GM21515 (cell line): ENCODE measurements around the gene SLC2A1.

ENCODE experiments used
- ATAC-seq: cut with Tn5 transposase; IDR thresholded peaks from one replicate; pipeline ENCODE4 v1.9.1; 2021; ENCODE audit not compliant: unreplicated experiment

SLC2A1 gene

DNA sequence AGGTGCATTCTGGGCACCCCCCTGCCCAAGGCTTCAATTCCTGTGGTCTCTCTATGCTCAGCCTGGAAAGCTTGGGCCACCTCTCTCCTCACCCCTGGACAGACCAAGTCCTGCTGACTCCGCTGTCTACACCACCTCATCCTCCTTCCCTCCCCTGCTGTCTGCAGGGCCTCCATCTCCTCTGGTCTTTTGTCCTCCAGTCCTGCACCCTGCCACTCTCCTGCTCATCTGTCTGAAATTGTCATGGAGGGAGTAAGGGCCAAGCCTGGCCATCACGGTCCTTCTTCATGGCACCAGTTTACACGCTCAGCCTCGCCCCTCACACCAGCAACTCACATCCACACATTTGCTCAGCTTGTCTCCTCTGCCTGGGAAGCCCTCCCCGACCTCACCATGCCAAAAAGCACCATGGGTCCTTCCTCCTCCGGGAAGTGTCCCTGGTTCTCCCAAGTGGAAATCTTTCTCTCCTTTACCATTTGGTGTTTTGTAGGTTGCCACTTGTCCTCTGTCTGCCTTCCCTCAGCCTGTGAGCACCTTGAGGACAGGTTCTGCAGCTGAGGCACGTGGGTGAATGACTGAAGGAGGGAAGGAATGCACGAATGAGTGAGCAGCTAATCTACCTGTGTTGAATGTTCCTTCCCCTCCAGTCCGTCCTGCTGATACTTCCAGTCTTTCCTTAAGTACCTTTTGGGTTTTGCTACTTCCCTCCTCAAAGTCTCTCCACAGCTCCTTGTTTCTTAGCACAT lies 2.1 kb upstream of the SLC2A1 start:
- ATAC-seq = no peak

DNA sequence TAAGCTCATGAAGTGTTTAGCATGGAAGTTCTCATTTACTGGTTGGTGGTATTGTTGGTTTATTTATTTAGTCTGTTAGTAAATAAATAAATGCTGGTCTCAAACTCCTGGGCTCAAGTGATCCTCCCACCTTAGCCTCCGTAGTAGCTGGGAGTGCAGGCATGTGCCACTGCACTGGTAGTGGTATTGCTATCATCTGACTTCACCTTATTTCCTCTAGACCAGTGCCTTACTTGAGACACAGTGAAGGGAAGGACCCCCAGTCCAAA lies 1.4 kb upstream of the SLC2A1 start:
- no peak for ATAC-seq

DNA sequence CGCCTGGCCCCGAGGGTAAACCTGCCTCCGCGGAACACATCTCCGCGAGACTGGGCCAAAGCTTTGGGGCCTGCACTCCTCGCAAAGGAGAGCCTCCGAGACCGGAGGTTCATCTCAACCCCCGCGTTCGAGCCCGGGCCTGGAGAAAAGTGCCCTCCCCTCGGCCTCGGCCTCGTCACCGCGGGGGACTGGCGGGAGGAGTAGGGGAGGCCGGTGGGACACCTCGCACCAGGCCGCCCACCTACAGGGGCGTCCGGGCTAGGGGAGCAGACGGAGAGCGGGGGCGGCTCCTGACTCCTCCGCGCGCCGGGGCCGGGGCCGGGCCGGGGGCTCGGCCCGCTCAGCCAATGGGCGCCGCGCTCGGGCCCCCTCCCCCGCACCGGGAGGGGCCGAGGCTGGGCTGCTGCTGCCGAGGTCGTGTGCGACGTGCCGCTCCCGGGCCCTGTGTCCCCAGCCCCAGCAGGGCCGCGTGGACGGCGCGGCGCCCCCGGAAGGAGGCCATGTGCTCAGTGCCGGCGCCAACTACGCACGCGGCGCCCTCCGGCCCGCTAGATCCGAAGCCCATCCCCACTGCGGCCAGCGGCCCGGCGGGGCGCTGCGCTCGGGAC lies 684 bp downstream of the SLC2A1 start:
- peak; percentile 54 for ATAC-seq

DNA sequence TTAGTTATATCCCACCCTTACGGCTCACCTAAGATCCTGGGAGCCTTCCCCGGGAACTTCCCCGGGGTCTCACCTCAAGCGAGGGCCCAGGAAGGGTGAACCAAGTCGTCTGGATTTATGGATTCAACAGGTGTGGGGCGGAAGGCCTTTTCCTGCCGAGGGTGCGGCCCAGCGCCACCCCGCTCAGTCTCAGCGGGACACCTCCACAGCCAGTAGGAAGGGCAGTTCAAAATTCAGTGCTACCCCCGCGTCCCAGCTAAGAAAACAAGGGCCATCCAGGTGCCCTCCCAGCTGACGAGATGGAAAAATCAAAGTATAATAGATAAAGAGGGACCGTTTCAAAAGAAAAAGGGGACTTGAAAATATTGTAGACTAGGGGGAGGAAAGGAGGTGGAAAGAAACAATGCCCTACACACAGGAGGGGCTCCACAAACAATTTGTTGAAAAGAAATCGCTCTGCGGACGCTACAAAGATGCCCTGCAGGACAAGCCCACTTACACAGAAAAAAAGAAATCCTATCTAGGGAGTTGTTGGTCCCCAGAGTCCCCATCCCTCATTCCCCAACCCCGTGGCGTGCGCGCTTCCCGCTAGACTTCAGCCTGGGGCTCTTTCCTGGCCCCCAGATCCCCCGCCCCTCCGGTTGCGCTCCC lies 1.3 kb downstream of the SLC2A1 start:
- no peak for ATAC-seq

DNA sequence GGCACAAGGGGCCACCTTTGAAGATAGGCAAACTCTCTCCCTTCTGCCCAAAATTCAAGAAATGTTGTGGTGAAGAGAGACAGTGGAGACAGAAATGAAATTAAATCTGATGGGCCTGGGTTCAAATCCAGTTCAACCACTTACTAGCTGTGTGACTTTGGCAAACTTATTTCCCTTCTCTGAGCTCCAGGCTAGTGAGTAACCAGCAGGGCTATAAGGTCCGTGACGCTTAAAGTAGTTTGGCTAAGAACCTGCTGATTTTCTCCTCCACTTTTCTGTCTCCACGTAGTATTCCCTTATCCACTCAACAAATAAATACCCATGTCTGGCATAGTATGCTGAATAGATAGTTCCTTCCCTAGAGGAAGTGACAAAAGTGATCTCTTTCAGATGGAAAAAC lies 1.9 kb downstream of the SLC2A1 start:
- ATAC-seq = no peak

DNA sequence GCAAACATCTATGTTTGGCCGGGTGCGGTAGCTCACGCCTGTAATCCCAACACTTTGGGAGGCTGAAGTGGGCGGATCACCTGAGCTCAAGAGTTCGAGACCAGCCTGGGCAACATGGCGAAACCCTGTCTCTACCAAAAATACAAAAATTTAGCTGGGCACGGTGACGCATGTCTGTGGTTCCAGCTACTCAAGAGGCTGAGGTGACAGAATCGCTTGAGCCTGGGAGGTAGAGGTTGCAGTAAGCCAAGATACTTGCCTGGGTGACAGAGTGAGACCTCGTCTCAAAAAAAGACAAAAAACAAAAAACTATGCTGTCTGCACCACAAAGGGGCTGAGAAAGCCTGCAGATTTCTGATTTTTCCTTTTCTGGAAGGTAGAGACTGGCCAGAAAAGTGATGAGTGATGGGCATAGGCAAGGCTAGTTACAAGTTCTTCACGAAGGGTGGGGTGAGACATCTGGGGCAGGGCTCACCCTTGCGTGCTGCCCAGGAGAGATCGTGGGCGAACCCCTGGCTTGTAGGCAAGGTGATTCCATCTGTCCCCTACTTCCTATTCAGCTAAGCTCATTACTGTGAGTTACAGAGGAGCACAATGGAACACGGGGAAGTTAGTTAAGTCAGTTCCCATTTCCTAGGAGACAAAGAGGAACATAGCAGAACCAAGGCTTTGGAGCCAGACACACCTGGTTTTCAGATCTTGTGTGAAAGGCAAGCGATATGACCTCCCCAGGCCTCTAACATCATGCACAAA lies 3.2 kb downstream of the SLC2A1 start:
- ATAC-seq = no peak

DNA sequence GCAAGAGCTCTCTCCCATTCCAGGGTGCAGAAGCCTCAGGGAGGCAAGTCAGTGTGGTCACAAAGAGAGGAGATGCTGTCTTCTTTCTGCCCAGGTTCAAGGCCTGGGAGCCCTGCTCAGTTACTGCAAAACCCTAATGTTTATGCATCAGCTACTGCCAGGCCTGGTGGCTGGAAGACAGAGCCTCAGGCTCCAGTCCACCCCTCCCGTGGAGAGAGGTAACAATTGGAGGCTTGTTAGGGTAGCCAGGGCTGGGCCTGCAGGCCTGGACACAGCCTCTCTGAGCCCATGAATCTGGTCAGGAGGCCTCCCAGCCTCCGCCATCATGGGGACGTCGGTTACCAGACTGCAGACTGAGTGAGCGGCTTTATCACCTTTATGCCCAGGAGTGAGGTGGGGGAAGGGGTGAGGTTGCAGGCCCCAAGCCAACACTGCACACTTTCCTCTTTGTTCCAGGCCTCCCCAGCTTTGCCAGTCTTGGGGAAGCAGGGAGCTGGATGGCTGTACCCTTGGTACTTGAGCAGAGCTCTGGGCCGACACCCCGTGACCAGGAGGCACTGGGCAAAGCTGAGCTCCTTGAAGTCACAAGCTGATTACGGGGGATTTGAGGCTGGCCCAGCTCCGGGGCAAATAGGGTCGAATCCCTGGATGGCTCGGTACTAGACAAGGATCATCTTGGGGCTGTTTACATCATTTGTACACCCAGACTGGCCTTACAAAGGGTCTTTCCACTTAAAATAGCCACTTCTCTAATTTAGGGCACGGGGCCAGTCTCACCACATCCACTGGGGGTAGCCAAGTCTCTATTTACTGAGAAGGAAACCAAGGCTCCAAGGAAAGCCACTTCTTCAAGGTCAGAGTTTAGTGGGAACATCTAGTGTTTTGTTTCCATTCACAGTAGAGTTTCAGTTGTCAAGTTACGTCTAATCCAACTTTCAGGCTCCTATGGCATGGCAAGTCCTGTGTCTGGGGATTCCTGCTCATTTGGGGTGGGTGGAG lies 5.2 kb downstream of the SLC2A1 start:
- ATAC-seq = no peak

DNA sequence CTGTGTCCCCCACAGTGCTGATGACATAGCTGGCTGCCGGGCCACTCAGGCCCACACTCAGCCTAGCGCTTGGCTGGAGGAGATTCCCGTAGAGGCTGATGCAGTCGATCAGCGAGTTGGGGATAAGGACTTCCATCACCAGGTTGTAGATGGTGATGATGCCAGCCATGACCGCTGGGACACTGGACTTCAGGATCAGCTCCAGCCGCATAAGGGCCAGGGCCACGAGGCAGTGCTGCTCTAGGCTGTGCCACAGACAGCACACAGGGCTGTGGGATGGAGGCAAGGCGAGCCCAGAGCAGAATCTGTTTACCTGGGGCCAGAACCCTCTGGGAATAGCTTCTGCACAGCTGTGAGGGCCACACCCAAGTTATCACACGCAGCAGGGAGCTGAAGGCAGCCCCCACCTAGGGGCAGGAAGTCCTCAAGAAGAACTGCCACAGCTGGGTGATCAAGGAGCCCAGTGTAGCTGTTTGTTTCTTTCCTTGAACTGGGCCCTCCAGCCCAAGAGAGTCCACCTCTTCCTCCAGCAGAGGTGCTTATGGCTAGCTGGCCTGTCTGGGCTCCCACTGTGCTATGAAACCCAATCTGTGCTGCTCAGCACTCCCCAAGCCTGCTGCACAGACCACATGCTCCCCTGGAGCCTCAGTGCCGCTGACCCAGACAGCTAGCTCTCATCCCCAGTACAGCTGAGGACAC lies 6.2 kb downstream of the SLC2A1 start:
- ATAC-seq = peak; percentile 54

DNA sequence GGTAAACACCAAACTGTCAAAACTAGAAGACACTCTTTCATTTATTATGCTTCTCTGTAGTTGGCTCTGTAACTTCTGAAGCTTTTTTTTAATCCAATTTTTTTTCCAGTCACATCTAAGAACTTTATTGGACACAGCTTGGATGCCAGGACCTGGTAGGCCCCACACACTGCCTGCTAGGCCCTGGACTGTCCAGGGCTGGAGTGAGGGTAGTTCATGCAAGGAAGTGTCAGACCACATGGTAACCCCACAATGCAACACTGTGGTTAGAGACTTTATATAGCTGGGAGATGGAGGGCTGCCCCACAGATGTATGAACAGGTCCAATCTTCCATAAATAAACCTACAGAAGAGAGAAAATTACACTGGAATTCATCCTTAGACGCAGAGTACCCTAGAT lies 7.1 kb downstream of the SLC2A1 start:
- ATAC-seq = no peak

DNA sequence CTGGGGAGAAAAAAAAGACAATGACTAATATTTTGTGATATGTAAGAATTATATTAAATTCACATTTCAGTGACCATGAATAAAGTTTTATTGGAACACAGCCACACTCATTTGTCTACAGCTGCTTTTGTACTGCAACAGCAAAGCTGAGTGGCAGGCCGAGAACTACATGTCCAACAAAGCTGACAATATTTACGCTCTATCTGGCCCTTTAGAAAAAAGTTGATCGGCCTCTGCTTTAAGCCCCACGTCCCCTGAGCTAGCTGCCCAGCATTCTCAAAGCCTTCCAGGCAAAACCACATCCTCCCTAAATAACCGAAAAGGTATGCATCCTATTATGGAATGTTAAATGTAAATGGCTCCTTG lies 8.6 kb downstream of the SLC2A1 start:
- no peak for ATAC-seq

DNA sequence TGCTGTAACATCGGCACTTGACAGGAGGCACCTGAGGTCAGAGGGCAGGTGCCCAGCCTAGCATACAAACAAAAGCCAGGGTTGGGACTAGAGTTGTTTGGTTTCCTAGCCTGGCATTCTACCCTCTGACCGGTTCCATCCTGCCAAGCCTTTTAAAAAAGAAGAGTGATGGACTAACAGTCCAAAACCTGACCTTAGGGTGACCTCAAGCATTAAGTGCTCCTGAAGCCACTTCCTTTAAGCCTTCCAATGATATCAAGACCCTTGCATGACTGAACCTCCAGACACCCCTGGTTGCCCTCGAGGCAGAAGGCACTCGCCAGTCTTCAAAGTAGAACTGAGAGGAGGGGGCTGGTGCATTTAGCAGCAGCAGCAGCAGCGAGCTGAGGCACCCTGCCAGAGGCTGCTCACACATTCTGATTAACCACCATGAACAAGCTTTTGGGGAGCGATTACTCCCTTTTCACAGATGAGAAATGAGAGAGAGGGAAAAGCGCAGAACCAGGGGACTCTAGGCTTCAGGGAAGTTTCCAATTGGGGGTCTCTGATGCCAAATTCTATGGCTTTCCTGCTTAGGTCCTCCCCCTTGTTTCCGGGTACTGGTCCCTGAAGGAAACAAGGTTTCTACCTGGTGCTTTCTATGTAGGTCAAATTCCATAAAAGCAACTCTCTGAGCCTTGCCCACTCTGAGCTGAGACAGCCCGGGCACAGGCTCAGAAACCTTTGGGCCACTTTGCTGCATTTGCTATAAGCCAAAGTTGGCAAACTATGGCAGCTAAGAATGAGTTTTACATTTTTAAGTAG lies 9.2 kb downstream of the SLC2A1 start:
- ATAC-seq = no peak

DNA sequence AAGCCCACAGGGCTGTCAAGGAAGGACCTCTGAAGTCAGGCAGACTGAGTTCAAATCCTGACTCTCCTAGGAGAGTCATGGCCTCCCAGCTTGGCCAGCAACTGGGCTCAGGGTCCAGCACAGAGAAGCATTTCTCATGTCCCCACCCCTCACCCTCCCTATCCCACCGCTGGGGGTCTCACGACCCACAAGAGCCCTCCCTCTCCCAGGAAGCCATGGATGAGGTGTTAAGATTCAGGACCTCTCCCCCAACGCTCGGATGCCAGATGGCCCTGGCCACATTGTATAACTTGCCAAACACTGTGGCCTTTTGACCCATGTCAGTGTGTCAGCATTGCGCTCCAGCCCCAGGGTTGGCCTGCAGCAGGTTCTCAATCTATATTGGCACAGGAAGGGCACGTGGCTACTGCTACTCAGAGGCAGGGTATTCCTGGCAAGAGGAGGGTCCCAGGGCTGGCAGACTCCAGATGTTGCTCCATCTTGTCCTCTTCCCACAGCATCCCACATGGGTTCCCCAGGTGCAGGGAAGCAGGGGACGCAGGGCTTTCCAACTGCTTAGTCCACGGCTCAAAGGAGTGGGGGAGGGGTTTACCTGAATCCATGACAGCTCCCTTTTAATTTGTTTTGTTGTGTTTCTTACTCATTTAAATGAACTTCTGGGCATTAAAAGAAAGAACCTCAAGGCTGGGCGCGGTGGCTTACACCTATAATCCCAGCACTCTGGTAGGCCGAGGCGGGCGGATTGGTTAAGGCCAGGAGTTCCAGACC lies 10.5 kb downstream of the SLC2A1 start:
- ATAC-seq = no peak

DNA sequence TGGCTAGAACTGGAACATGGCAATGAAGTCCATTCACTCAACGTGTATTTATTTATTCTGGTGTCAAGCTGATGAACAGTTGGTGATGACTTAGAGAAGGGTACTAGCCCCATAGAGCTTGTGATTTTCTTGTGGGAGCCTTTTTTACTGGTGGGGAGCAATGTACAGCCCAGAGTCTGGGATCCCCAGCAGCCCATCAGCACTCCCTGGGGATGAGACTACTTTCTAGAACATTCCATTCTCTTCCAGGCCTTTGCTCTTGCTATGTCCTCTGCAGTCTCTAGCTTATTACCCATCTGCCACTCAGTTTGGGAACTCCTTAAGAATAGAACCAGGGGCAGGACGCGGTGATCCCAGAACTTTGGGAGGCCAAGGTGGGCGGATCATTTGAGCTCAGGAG lies 11.6 kb downstream of the SLC2A1 start:
- no peak for ATAC-seq

DNA sequence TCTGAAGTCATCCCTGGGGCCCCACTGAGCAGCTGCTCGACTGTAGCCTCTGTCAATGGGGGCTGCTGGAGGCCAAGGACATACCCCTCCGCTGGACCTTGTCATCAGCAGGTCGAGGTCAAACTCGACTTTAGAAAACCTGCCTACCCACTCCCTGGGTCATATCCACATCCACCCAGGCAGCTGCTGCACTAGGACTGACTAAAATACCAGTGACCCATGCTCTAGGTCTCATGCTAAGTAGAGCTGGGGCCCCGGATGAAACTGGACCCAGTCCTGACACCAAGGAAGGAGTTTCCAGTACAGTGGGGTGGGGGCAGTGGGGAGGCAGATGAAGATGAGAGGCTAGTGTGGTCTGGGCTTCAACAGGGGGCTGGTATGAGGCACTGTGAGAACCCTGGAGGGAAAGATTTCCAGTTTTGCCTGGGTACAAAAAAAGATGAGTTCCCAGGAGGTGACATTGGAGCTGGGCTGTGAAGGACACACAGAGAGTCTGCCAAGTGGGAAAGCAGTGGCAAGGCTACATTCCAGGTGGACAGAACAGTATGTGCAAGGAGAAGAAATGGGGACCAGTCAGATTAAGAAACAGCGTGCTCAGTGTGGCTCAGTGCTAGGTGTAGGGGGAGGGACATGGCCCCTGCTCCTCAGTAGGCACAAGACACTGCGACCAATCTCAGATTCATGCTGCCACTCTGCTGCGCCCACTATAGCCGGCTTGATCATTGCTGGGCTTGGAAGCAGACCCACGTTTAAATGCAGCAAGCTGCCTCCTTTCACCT lies 12.4 kb downstream of the SLC2A1 start:
- ATAC-seq = no peak

DNA sequence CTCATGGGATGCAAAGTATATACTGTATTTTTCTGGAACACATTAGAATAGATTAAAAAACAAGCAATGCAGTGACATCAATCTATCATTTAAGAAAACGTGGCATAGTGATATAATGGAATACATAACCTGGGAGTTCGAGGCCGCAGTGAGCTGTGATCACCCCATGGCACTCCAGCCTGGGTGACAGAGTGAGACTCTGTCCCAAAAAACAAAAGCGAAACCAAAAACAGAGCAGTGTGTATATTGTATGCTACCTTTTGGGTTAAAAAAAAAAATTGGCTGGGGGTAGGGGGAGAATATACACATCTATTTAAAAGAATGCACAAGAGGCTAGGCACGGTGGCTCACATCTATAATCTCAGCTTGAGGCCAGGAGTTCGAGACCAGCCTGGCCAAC lies 13.5 kb downstream of the SLC2A1 start:
- no peak for ATAC-seq

DNA sequence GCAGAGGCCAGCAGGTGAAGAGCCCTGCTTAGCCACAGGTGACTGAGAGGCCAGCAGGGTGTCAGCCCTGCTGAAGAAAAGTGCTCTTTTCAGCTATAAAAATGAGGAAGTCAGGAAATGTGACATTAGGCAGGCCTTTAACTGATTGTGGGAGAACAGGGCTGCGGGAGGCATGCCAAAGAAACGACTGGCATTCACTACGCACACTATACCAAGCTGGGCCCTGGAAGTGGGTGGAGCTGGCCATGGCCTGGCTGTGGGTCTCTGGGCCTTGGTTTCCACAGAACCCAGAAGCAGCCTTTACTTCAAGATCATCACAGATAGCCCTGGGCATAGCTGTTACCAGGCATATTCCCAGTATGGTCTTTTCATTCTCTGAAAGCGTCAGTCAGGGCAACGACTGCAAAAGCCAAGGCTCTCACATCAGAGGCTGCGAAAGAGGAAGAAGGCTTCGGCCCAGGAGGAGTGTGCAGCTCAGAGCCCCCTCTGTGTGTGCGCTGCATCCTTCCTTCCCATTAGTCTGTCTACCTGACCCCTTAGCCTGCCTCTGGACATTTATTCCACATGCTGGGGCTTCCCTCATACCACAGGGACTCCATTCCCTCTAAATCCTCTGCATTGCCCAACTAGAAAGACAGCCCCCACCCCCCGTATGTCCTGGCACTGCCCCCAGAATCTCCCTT lies 14.3 kb downstream of the SLC2A1 start:
- no peak for ATAC-seq

DNA sequence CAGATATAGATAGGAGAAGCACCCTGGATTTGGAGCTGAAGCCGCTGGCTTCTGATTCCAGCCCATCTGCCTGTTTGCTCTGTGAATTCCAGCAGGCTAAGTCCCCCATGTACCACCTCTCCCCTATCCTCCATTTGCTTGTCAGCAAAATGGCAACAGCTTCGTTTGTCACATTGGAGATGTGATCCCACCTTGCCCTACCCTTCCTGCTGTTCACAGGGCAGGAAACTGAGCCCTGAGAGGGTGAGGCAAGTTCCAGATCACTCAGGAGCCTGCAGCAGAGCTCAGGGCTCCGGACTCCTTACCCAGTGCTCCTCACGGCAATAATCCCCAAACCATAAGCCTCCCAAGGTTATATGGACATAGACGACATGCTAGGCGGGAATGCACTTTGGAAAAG lies 14.9 kb downstream of the SLC2A1 start:
- no peak for ATAC-seq
